Measurements from ENCODE around the gene SRMS. TPM values are rescaled to one million over a fixed set of nuclear protein-coding genes. Genes with fewer than 3 reads are reported as not detected.

SRMS gene
- total RNA-seq, 1 experiment from 2014 or later, result 0.79 TPM

- Histone ChIP-seq H3K27ac (ENCODE audit: insufficient read length, low read depth, low read length) (no peak overlapping the region), H3T11ph (ENCODE audit: low read length) (no peak overlapping the region), H3K23me2 (ENCODE audit: insufficient read length, low read depth, low read length, poor library complexity, severe bottlenecking) (peaks cover 5% of the 10 kb centered on the region), H3K23ac (ENCODE audit: insufficient read length, low read depth, low read length) (no peak overlapping the region), H3K79me1 (ENCODE audit: insufficient read depth, low read depth, low read length, poor library complexity, severe bottlenecking) (no peaks in the 10 kb centered on the region), H3K79me2 (ENCODE audit: insufficient read depth, low read length) (no peaks in the 10 kb centered on the region), H4K8ac (replicated peaks; ENCODE audit: insufficient read length, low read depth, low read length) (no peak overlapping the region), H4K5ac (ENCODE audit: insufficient read length, low read depth, low read length) (no peak overlapping the region), H2BK120ac (ENCODE audit: low read depth, low read length, poor library complexity, severe bottlenecking) (no peak overlapping the region), H3K27me3 (ENCODE audit: insufficient read depth, low read length) (peaks cover 4% of the 10 kb centered on the region; the same call in 1 of the 2 replicates), H3K9ac (ENCODE audit: extremely low read depth, insufficient read length, low read length) (no peak overlapping the region), H2BK15ac (ENCODE audit: low read depth, low read length) (no peak overlapping the region), H3K18ac (ENCODE audit: insufficient read length, low read depth, low read length) (no peak overlapping the region), H3K9me3 (ENCODE audit: control insufficient read depth, low read depth, low read length) (no peaks in the 10 kb centered on the region), H2AK5ac (ENCODE audit: insufficient read length, low read length) (no peak overlapping the region), H4K91ac (ENCODE audit: insufficient read length, low read depth, low read length) (no peak overlapping the region), H2BK12ac (ENCODE audit: insufficient read length, low read depth, low read length) (no peak overlapping the region), H3K4me1 (ENCODE audit: insufficient read depth, low read length) (no peaks in the 10 kb centered on the region), H3K14ac (ENCODE audit: insufficient read depth, low read length) (no peak overlapping the region), H2BK20ac (ENCODE audit: low read depth, low read length, poor library complexity, severe bottlenecking) (no peak overlapping the region), H3K4ac (ENCODE audit: low read depth, low read length) (no peak overlapping the region), H3K4me2 (ENCODE audit: insufficient read depth, insufficient read length, low read length) (peak overlapping the region; percentile 15), H4K20me1 (ENCODE audit: control insufficient read depth, insufficient read depth, insufficient read length) (peaks cover 2% of the 10 kb centered on the region), H3K56ac (ENCODE audit: insufficient read length, low read depth, low read length) (no peak overlapping the region), H2BK5ac (ENCODE audit: insufficient read length, low read length) (no peak overlapping the region), H2AFZ (ENCODE audit: low read length) (no peak overlapping the region)
- DNase-seq, result peak; percentile 69
- peaks cover 0 to 12% of the 10 kb centered on the region in 2 experiments; a peak in 2 of 5 replicates for H3K9me3 Mint-ChIP-seq
- peaks cover 66% of the 10 kb centered on the region for H3K27me3 Mint-ChIP-seq (ENCODE audit: low read depth)
- peaks cover 0 to 11% (median 0%) of the 10 kb centered on the region in 3 experiments; a peak in 1 of 7 replicates for H3K36me3 Mint-ChIP-seq (ENCODE audit: insufficient read depth in 1 of 3, low read depth in 3 of 3)
- H3K4me3 Mint-ChIP-seq, result peak overlapping the region in 1 of 2 experiments; percentile 42; a peak in 2 of 5 replicates
- no CpG with 5 or more reads among the region's 26 CpGs for WGBS (ENCODE audit: extremely low coverage, insufficient read length, low lambda C conversion rate)
- H3K4me1 Mint-ChIP-seq, result peaks cover 0 to 2% of the 10 kb centered on the region in 2 experiments; a peak in 2 of 4 replicates
- no peak for TF ChIP-seq CTCF (conservative IDR thresholded peaks at IDR 0.05)
- no peak overlapping the region for H3K27ac Mint-ChIP-seq
These were observed 45.5 kb downstream of the SRMS start for GRCh38 chr20:63501818-63502670.

All from H9 (cell line).